ENCODE results near the gene ZNF174.

DNA sequence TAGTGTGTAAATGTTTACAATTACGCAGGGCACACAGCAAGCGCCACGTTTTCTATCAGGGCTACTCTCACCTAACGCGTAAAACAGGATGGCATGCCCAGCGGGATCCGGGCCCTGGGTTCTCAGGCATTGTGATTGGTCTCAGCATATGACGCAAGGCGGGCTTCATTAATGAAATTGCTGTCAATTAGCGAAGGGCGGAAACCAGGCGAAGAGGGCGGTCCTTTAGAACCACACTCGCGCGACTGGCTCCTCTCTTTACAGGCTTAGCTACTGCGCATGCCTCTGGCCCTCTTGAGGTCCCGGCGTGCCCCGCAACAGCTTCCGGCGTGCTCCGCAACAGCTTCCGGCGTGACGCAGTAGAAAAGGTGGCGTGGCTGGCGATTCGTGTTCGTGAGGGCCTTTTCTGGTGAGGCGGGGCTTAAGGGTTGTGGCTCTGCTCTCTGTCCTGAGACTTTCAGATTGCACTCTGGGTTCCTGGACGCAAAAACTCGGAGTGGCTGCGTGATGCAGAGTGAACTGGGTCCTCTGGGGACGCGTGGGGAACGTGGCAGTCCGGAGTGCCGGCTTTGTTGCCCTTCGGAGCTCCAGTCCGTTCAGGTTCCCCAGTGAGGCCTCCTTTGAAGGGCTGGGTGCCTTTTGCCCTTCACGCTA is 36.1 kb upstream of the ZNF174 start:
- no peak for TF ChIP-seq CTCF (IDR thresholded peaks at IDR 0.05; ENCODE audit: insufficient read depth, low read length)
- TF ChIP-seq, protein P1, sequence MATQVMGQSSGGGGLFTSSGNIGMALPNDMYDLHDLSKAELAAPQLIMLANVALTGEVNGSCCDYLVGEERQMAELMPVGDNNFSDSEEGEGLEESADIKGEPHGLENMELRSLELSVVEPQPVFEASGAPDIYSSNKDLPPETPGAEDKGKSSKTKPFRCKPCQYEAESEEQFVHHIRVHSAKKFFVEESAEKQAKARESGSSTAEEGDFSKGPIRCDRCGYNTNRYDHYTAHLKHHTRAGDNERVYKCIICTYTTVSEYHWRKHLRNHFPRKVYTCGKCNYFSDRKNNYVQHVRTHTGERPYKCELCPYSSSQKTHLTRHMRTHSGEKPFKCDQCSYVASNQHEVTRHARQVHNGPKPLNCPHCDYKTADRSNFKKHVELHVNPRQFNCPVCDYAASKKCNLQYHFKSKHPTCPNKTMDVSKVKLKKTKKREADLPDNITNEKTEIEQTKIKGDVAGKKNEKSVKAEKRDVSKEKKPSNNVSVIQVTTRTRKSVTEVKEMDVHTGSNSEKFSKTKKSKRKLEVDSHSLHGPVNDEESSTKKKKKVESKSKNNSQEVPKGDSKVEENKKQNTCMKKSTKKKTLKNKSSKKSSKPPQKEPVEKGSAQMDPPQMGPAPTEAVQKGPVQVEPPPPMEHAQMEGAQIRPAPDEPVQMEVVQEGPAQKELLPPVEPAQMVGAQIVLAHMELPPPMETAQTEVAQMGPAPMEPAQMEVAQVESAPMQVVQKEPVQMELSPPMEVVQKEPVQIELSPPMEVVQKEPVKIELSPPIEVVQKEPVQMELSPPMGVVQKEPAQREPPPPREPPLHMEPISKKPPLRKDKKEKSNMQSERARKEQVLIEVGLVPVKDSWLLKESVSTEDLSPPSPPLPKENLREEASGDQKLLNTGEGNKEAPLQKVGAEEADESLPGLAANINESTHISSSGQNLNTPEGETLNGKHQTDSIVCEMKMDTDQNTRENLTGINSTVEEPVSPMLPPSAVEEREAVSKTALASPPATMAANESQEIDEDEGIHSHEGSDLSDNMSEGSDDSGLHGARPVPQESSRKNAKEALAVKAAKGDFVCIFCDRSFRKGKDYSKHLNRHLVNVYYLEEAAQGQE (IDR thresholded peaks at IDR 0.05; ENCODE audit: insufficient replicate concordance, low read depth) = no peak
- TF ChIP-seq POLR2AphosphoS5 (IDR thresholded peaks at IDR 0.05; ENCODE audit: low read depth) = peak; percentile 58
